ENCODE data around the gene MAP6.

MAP6 gene

DNA sequence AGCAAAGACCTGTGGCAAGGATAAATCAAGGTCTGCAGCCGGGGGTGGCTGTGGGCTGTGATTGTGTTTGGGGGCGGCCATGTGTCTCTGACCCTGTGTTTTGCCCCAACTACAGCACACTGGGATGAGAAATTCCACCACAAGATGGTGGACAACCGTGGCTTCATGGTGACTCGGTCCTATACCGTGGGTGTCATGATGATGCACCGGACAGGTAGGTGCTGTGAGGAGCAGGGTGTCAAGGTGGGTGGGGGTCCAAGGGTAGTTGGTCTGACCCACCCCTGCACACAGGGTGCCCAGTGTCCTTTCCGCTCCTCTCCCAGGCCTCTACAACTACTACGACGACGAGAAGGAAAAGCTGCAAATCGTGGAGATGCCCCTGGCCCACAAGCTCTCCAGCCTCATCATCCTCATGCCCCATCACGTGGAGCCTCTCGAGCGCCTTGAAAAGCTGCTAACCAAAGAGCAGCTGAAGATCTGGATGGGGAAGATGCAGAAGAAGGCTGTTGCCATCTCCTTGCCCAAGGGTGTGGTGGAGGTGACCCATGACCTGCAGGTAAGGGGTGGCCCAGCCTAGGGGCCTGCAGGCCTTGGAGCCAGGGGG, 100.1 kb downstream of the MAP6 start:
- DNase-seq (ENCODE audit: extremely low read depth, low read depth): no peak
- TF ChIP-seq, protein P1, sequence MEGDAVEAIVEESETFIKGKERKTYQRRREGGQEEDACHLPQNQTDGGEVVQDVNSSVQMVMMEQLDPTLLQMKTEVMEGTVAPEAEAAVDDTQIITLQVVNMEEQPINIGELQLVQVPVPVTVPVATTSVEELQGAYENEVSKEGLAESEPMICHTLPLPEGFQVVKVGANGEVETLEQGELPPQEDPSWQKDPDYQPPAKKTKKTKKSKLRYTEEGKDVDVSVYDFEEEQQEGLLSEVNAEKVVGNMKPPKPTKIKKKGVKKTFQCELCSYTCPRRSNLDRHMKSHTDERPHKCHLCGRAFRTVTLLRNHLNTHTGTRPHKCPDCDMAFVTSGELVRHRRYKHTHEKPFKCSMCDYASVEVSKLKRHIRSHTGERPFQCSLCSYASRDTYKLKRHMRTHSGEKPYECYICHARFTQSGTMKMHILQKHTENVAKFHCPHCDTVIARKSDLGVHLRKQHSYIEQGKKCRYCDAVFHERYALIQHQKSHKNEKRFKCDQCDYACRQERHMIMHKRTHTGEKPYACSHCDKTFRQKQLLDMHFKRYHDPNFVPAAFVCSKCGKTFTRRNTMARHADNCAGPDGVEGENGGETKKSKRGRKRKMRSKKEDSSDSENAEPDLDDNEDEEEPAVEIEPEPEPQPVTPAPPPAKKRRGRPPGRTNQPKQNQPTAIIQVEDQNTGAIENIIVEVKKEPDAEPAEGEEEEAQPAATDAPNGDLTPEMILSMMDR (IDR thresholded peaks at IDR 0.05; ENCODE audit: low read depth, low read length): no peak

DNA sequence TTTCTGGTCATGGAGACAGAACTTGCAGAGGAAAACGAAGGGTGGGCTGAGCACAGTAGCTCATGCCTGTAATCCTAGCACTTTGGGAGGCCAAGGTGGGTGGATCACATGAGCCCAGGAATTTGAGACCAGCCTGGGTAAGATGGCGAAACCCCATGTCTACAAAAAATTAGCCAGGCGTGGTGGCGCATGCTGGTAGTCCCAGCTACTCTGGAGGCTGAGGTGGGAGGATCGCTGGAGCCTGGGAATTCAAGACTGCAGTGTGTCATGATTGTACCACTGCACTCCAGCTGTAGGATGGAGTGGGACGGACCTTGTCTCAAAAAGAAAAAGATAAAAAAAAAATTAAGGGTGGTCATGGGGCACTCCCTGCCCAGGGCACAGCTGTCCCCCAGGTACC, 100.9 kb downstream of the MAP6 start:
- no peak for DNase-seq (ENCODE audit: extremely low read depth, low read depth)
- TF ChIP-seq, protein P1 (IDR thresholded peaks at IDR 0.05; ENCODE audit: low read depth, low read length): no peak

DNA sequence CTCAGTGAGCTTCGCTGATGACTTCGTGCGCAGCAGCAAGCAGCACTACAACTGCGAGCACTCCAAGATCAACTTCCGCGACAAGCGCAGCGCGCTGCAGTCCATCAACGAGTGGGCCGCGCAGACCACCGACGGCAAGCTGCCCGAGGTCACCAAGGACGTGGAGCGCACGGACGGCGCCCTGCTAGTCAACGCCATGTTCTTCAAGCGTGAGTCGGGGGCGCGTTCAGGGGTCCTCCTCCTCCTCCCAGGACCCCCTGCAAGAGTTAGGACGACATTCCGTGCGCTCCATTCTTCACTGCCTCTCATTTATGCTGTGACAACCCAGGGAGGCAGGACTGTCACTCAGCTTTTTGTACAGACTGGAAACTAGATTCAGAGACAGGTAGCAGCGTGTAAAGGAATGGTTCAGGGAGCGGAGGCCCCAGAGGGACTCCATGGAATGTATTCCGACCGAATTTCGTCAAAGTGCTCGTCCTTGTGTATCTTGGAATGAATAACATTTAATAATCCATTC, 102.0 kb downstream of the MAP6 start:
- TF ChIP-seq, protein P1 (IDR thresholded peaks at IDR 0.05; ENCODE audit: low read depth, low read length): no peak
- DNase-seq (ENCODE audit: extremely low read depth, low read depth): no peak

GRCh38 chr11:75565916-75566762, 102.7 kb downstream of the MAP6 start:
- no peak for DNase-seq (ENCODE audit: extremely low read depth, low read depth)
- TF ChIP-seq, protein P1 (IDR thresholded peaks at IDR 0.05; ENCODE audit: low read depth, low read length): peak; percentile 2; the same call in 1 of the 2 replicates

DNA sequence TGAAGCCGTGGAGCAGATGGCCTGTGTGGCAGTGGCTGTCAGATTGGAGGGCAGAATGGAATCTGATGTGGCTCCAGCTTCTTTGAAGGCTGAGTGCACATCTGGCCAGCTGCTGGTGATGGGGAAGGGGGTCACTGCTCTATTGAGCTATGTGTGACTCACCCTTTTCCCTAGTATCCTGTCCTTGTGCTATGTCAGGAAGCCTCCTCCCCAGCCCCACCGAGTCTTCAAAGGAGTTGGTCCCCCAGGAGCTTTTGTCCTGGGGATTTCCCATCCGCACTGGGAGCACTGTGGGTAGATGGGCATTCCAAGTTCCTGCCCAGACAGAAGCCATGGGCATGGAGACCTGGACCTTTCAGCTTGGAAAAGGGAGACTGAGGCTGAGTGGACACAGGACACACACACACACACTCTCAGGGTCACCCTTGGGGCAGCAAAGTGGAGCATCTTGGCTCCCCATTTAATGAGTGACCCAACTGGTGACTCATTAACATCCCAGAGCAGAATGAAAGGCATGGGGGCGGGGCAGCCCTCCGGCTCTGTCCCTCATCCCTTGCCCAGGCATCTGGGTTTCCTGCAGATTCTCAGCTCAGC, 103.5 kb downstream of the MAP6 start:
- DNase-seq (ENCODE audit: extremely low read depth, low read depth): no peak

DNA sequence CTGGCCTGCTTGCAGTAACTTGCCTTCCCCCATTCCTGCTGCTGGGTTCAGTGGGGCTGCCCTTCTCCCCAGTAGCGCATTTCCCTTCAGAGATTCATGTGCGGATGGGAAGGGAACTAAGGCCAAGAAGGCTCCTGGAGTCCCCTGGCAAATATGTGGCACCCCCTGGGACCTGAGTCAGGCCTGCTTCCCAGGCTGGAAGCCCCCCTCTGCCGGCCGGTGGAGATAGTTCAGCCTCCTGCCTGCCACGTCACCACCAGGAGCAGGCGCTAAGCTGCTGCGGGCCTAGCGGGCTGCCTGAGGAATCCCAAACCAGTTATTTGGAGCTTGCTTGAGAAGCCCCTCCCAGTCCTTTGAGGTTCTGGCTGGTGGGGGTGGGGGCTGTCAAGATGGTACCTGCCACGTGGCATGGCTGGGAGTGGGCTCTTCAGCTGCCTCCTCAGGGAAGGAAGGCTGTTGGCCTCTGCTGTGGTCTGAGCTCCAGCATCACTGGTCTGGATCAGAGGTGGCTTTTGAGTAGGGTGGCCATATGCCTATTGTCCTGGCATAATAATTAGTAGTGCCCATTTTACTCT, 104.8 kb downstream of the MAP6 start:
- TF ChIP-seq, protein P1 (IDR thresholded peaks at IDR 0.05; ENCODE audit: low read depth, low read length): peak; percentile 67
- no peak for DNase-seq (ENCODE audit: extremely low read depth, low read depth)

More for the DNA sequence above, 103.5 kb downstream of the MAP6 start:
- TF ChIP-seq, protein P1 (IDR thresholded peaks at IDR 0.05; ENCODE audit: low read depth, low read length): no peak

Data from AG09319 (cell line).